ENCODE results near the gene FGF1.

Gene FGF1

GRCh38 chr5:142694092-142694856, 8.4 kb upstream of the FGF1 start:
- no peak for DNase-seq

- peak; percentile 90 for DNase-seq
Measured at GRCh38 chr5:142692321-142692894, 6.5 kb upstream of the FGF1 start.

GRCh38 chr5:142690667-142691066, 4.8 kb upstream of the FGF1 start:
- no peak for DNase-seq

DNA sequence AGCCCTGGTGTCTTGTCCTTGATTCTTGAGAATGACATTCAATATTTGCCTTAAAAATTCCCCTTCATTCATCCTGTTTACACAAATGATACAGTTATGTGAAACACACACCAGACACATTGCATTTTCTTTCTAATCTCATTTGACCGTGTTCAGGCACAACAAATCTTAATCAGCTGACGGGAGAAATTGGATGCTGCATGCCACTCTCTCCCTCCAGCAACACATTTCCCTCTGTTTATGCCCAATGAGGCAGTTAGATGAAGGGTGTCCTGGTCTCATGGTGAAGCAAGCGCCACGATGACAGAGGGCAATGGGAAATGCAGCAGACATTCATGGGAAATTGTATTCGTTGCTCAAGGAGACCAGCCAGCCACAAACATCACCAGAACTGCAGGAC, 3.2 kb upstream of the FGF1 start:
- DNase-seq: no peak

- no peak for DNase-seq
Measured at GRCh38 chr5:142688281-142688989, 2.5 kb upstream of the FGF1 start.

DNA sequence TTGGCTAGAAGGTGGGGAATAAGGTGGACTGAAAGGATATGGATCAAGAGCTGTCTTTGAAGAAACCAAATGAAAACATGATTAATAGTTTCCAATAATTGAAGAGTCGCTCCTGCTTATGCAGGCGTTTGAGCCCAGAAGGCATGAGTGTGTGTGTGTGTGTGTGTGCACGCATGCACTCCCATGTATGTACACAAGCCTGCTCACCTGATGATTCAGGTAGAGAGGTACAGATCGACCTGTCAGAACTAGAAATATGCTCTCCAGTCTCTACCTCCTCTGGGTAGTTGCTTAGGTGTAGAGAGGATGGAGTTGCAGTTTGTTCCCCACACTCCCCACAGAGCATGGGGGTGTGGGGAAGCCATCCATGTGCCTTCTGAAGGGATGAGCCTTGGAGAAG, 1.1 kb upstream of the FGF1 start:
- DNase-seq: no peak

GRCh38 chr5:142686210-142686734, 382 bp upstream of the FGF1 start:
- no peak for DNase-seq

- DNase-seq: no peak
Measured at GRCh38 chr5:142684508-142685041, 1.3 kb downstream of the FGF1 start.

DNA sequence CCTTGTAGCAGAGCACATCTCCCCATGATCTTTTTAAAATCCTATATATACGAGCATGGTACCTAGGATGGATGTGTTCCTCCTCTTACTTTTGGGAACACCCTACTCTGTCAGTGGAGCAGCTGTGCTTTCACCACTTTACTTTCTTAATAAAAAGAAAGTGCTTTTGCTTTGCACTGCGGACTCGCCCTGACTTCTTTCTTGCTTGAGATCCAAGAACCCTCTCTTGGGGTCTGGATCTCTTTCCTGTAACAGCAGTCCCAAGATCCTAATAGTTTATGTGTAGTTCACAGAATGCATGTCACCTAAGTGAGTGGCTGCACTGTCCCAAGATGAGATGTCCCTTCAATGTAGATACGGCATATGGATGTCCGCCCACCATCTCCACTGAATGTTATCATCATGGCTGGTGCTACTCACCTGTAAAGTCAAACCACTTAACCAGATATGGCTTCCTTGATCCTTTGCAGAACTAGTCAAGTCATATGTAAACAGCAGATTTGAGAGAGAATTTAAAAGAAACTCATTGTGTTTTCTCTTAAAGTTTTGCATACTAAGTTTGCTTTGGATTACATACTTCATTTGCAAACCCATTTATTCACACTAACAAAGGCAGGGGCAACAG, 1.9 kb downstream of the FGF1 start:
- DNase-seq: no peak

- DNase-seq: no peak
Measured at GRCh38 chr5:142683116-142683515, 2.8 kb downstream of the FGF1 start.

- DNase-seq: no peak
Measured at GRCh38 chr5:142680605-142681259, 5.2 kb downstream of the FGF1 start.

GRCh38 chr5:142679744-142680143, 6.1 kb downstream of the FGF1 start:
- DNase-seq: no peak

DNA sequence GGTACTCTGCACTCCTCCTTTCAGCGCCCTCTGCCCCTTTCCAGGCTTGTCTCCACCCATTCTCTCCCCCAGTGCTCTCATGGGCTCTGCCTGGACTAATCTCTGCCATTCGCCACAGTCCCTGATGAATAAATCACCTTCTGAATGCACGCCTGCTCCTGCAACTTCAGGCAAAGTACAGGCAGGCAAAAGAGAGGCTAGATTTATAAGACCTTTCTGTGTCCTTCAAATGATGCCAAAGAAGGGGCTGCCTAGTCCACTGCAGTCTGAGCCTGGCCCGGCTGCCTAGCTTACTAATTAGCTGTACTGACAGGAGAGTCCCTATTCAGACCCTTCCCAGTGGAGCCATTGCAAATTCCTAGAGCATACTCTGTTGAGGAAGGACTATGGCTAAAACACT, 7.4 kb downstream of the FGF1 start:
- no peak for DNase-seq

GRCh38 chr5:142677198-142677597, 8.7 kb downstream of the FGF1 start:
- no peak for DNase-seq

DNA sequence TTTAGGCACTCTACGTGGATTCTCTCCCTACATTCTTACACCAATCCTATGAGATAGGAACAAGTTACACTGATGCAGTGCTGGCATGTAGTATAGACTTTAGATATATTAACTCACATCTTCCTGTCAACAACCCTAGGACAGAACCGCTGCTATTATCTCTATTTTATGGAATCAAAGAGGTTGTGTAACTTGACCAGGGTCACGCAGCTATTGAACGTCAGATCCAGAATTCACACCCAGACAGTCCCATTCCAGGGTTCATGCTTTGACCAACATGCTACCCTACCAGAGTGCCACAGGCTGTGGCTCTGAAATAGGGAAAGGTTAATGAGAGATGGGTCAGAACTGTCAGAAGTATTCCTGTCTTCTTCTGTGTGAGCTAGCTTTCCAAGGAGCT, 9.6 kb downstream of the FGF1 start:
- no peak for DNase-seq

GRCh38 chr5:142674531-142675469, 11.1 kb downstream of the FGF1 start:
- DNase-seq: no peak

GRCh38 chr5:142671801-142672200, 14.1 kb downstream of the FGF1 start:
- peak; percentile 15 for DNase-seq

GRCh38 chr5:142671266-142671665, 14.6 kb downstream of the FGF1 start:
- DNase-seq: no peak

- no peak for DNase-seq
Measured at GRCh38 chr5:142670804-142671203, 15.1 kb downstream of the FGF1 start.

DNA sequence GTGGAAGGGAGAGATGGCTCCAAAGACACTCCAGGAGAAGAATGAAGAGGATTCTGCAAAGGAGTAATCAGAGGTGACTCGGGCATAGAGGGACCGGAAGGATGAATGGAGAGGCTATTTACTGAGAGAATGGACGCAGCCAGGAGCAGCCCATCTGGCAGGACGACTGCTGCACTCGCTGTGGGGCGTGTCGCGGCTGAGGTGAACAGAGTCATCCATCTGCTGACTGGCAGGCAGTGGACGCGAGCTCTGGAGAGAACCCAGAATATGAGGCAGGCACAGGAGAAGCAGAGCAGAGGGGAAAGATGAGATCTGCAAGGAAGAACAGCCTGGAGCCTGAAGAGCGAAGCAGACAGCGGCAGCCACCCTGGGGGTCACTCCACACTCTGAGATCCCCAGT, 16.4 kb downstream of the FGF1 start:
- no peak for DNase-seq

DNA sequence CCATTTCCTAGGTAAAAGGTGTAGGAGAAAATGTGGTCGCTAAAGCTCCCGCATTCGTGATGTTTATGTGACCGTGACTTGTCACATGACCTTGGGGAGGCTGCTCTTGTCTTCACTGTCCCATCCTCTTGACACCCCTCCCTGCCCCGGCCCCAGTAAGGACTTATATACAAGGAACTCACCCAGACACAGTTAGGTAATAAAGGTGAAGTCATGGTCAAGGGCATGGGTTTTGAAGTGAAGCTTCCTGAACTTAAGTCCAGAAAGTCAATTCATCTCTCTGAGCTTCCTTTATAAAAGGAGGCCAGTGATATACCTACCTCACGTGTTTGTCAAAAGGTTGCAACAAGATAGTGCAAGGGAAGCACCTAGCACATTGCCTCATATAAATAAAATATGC, 17.6 kb downstream of the FGF1 start:
- DNase-seq: no peak

DNA sequence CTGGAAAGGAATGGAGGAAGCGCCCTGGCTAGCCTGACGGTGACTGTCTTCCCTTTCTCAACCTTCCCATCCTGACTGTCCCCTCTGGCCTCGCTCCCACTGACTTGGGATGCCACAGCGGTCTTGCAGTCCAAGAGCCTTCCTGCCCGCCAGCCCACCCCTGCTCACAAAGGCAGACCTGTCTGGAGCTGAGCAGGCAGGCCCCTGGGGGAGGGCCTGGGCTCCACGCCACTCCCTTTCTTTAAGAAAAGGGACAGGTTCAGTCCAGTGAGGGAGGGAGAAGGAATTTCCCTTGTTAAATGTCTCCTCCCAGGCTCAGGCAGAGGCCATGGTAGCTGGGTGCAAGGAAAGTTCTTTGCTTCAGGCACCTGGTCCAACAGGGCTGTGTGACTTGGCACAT, 18.1 kb downstream of the FGF1 start:
- DNase-seq: no peak

All from MV-4-11 (cell line).